ENCODE results near the gene SOX6.

SOX6 gene

DNA sequence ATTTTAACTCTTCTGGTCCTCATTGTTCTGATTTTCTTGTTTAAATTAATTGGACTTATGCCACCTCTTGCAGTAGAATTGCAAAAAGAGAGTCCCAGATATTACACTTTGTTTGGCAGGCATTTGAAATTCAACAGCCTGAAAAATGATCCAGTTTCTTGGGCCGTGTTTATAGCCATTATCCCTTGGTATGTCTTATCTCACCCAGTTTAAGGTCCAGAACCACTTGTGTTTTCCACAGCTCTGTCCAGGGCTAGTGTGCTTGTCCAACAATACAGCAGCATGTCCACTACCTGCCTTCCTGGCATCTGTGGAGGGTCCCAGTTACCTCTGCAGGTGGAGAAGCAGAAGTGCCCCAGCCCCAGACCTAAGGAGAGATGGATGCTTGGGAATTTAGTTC is 397.4 kb downstream of the SOX6 start:
- TF ChIP-seq, protein P1, sequence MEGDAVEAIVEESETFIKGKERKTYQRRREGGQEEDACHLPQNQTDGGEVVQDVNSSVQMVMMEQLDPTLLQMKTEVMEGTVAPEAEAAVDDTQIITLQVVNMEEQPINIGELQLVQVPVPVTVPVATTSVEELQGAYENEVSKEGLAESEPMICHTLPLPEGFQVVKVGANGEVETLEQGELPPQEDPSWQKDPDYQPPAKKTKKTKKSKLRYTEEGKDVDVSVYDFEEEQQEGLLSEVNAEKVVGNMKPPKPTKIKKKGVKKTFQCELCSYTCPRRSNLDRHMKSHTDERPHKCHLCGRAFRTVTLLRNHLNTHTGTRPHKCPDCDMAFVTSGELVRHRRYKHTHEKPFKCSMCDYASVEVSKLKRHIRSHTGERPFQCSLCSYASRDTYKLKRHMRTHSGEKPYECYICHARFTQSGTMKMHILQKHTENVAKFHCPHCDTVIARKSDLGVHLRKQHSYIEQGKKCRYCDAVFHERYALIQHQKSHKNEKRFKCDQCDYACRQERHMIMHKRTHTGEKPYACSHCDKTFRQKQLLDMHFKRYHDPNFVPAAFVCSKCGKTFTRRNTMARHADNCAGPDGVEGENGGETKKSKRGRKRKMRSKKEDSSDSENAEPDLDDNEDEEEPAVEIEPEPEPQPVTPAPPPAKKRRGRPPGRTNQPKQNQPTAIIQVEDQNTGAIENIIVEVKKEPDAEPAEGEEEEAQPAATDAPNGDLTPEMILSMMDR (IDR thresholded peaks at IDR 0.05), result no peak
- TF ChIP-seq ZFX (IDR thresholded peaks at IDR 0.05; ENCODE audit: borderline replicate concordance), result no peak
- no peak overlapping the region for H3K27ac ChIP-seq

DNA sequence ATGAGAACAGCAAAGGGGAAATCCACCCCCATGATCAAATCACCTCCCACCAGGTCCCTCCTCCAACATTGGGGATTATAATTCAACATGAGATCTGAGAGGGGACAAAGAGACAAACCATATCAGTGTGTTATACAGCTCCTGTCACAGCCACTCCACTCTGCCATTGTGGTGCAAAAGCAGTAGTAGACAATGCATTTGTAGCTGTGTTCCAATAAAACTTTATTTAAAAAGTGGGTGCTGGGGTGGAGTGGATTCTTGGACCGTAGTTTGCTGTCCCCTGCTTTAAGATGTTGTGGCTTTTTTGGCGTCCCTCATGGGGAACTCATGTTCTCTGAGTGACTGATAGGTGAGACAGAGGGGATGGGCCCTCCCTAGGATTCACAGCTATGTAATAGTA is 399.1 kb downstream of the SOX6 start:
- H3K27ac ChIP-seq, result no peak overlapping the region
- TF ChIP-seq, protein P1 (IDR thresholded peaks at IDR 0.05), result no peak
- no peak for TF ChIP-seq ZFX (IDR thresholded peaks at IDR 0.05; ENCODE audit: borderline replicate concordance)

DNA sequence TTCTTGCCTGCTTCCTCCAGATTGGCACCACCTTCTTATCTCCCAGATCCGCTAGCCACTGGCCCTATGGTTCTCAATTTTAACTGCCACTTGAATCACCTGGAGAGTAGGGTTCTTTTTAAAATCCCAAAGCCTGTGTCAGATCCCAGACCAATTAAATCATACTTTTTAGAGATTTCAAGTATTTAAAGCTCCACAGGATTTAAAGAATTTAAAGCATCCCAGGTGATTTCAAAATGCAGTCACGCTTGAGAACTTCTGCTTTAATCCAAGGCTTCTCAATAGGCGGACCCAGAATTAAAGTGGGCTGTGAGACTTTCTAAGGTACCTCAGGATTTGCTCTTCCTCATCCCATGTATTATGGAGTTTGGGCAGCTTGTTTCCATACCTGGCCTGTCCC is 400.0 kb downstream of the SOX6 start:
- TF ChIP-seq, protein P1 (IDR thresholded peaks at IDR 0.05), result no peak
- no peak for TF ChIP-seq ZFX (IDR thresholded peaks at IDR 0.05; ENCODE audit: borderline replicate concordance)
- H3K27ac ChIP-seq, result no peak overlapping the region

DNA sequence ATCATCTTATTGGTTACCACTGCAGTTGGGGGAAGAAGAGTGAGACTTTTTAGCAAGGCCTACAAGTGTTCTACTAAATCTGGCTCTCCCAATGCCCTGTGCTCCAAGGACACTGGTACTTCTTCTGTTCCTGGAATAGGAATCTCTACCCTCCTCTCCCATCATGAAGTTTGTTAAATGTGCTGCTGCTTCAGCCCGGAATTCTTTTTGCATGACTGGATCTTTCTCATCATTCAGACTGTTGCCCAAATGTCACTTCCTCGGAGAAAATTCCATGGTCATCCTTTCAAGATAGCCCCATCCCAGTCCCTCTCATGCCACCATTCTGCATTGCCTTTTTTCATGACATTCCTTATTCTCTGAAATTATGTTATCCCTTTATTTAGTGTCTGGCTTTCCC is 400.8 kb downstream of the SOX6 start:
- H3K27ac ChIP-seq, result no peak overlapping the region
- TF ChIP-seq, protein P1 (IDR thresholded peaks at IDR 0.05), result no peak
- TF ChIP-seq ZFX (IDR thresholded peaks at IDR 0.05; ENCODE audit: borderline replicate concordance), result no peak

DNA sequence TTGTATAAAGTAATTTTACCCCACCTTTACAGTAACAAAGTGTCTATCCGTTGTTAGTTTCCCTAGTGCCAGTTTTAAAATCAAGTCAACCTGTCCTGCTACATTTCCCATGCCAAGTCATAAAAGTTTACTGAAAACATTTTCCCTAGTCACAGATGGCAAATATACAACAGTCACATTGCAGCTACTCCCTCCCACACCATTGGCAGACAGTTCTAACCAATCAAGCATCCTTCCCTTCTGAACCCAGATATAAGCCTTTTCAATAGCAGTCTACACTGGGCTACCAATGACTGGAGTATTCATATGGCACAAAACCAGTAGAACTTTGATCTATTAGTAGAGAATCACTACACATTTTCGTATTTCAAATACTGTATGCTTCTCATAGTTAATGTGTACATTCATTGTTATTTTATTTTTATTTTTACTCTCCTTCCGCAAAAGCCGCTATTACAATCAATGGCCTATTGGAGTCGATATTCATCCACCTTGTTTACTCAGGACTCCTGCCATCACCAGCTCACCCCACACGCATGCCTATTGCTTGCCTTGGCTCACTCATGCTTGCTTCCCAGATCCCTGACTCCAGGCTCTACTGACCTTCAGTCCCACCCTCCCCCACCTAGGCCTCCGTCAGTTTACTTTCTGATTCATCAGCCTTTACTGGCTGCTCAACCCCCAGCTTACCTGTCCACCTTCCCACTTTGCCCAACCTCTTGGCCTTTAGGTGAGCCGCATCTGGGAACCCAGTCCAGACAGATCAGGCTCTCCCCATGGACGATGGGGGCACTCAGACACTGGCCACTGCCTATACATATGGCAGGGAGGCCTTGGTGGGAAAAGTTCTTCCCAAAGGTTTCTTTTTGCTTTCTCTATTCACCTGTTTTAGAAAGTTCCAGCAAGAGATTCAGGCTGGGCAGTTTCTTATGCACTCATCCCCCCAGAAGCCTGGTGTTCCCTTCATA is 408.4 kb downstream of the SOX6 start:
- H3K27ac ChIP-seq, result no peak overlapping the region
- no peak for TF ChIP-seq ZFX (IDR thresholded peaks at IDR 0.05; ENCODE audit: borderline replicate concordance)
- TF ChIP-seq, protein P1 (IDR thresholded peaks at IDR 0.05), result no peak

DNA sequence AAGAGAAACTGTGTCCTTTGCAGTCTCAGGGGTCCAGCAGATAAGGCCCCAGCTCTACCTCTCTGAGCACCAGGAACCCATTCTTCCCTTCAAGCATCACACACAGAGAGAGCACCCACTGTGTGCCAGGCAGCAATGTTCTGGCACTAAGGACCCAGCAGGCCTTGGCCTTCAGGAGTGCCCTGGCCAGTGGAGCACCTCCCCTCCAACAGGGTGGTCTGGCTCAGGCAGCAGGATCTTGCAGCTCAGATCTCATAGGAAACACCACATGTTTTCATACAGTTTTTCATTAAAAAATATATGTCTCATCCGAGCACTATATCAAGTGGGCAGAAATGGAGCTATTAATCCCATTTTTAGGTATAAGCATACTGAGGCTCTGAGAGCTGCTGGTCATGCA is 410.6 kb downstream of the SOX6 start:
- TF ChIP-seq, protein P1 (IDR thresholded peaks at IDR 0.05), result no peak
- TF ChIP-seq ZFX (IDR thresholded peaks at IDR 0.05; ENCODE audit: borderline replicate concordance), result no peak
- no peak overlapping the region for H3K27ac ChIP-seq

DNA sequence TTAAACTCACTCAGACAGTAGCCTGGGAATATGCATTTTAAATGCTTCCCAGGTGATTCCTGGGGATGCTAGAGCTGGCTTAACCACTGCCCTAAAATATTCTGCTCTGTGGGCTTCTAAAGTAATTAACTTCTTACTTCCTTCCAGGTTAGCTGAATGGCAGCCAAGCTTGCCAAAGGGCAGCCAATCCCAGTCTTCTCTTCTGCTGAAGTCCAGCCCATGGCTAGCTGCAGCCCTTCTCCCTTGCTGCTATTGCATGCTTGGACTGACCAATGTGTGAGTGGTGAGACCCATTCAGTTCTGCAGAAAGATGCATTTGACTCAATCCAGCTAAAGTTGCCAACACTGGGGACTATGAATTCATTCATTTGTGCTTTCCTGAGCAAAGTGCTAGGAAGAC is 411.9 kb downstream of the SOX6 start:
- no peak for TF ChIP-seq ZFX (IDR thresholded peaks at IDR 0.05; ENCODE audit: borderline replicate concordance)
- TF ChIP-seq, protein P1 (IDR thresholded peaks at IDR 0.05), result no peak
- no peak overlapping the region for H3K27ac ChIP-seq

Measured in 22Rv1 (cell line).